Measurements from ENCODE around the gene TTR.

TTR gene

DNA sequence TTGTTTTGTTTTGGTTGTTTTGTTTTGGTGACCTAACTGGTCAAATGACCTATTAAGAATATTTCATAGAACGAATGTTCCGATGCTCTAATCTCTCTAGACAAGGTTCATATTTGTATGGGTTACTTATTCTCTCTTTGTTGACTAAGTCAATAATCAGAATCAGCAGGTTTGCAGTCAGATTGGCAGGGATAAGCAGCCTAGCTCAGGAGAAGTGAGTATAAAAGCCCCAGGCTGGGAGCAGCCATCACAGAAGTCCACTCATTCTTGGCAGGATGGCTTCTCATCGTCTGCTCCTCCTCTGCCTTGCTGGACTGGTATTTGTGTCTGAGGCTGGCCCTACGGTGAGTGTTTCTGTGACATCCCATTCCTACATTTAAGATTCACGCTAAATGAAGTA lies at the start of gene TTR:
TSS of gene TTR (plus strand) at position 250 of the 400 bp plus-strand sequence. CDS start at position 276, 26 bp downstream.
- no peaks in the 10 kb centered on the region for H3K27me3 ChIP-seq (replicated peaks)
- TF ChIP-seq, protein P1, sequence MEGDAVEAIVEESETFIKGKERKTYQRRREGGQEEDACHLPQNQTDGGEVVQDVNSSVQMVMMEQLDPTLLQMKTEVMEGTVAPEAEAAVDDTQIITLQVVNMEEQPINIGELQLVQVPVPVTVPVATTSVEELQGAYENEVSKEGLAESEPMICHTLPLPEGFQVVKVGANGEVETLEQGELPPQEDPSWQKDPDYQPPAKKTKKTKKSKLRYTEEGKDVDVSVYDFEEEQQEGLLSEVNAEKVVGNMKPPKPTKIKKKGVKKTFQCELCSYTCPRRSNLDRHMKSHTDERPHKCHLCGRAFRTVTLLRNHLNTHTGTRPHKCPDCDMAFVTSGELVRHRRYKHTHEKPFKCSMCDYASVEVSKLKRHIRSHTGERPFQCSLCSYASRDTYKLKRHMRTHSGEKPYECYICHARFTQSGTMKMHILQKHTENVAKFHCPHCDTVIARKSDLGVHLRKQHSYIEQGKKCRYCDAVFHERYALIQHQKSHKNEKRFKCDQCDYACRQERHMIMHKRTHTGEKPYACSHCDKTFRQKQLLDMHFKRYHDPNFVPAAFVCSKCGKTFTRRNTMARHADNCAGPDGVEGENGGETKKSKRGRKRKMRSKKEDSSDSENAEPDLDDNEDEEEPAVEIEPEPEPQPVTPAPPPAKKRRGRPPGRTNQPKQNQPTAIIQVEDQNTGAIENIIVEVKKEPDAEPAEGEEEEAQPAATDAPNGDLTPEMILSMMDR (IDR thresholded peaks at IDR 0.05; ENCODE audit: low read depth, low read length, missing control alignments) = no peak
- in situ Hi-C loops (cut with HindIII; ENCODE audit: low pct_ligation_motif_present, low sequenced_read_pairs) = no loop called here
- DNase-seq = no peak
- no peaks in the 10 kb centered on the region for H3K36me3 ChIP-seq (replicated peaks)
- H3K4me3 ChIP-seq (ENCODE audit: low read depth, low read length) = no peak within 1 kb of the TSS
- no peak within 1 kb of the TSS for H3K27ac ChIP-seq

DNA sequence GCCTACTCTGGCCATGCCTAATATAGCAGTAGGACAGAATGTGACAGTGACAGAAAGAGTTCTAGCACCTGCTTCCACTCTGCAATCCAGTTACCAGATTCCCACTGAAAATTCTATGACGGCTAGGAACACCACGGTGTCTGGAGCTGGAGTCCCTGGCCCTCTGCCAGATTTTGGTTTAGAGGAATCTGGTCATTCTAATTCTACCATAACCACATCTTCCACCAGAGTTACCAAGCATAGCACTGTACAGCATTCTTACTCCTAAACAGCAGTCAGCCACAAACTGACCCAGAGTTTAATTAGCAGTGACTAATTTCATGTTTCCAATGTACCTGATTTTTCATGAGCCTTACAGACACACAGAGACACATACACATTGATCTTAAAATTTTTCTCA lies 45.2 kb upstream of the TTR start:
- no peak overlapping the region for H3K4me3 ChIP-seq (ENCODE audit: low read depth, low read length)
- DNase-seq = no peak
- TF ChIP-seq, protein P1 (IDR thresholded peaks at IDR 0.05; ENCODE audit: low read depth, low read length, missing control alignments) = no peak
- in situ Hi-C loops (cut with HindIII; ENCODE audit: low pct_ligation_motif_present, low sequenced_read_pairs) = no loop called here
- H3K27ac ChIP-seq = no peak overlapping the region
- H3K27me3 ChIP-seq (replicated peaks) = no peaks in the 10 kb centered on the region
- no peaks in the 10 kb centered on the region for H3K36me3 ChIP-seq (replicated peaks)

DNA sequence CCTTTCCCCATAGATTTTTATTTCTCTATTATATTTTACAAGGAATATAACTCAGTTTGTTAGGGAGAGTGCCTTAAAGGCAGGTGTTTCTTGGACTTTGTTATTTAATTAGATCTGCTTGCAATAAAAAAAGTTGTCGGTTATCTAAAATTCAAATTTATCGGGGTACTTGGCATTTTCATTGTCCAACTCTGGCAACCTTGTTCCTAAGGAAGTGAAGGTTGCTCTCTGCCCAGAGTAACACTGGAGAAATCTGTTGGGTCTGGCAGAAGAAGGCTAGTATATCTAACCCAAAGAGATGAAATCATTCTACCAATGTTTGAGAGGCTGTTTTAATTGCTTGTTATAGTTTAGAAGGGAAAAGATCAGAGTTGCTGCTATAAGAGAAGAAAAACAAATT lies 42.8 kb upstream of the TTR start:
- in situ Hi-C loops (cut with HindIII; ENCODE audit: low pct_ligation_motif_present, low sequenced_read_pairs) = no loop called here
- Histone ChIP-seq H3K27ac (no peak overlapping the region), H3K36me3 (replicated peaks) (no peaks in the 10 kb centered on the region), H3K27me3 (replicated peaks) (no peaks in the 10 kb centered on the region), H3K4me3 (ENCODE audit: low read depth, low read length) (no peak overlapping the region)
- DNase-seq = no peak
- TF ChIP-seq, protein P1 (IDR thresholded peaks at IDR 0.05; ENCODE audit: low read depth, low read length, missing control alignments) = no peak

DNA sequence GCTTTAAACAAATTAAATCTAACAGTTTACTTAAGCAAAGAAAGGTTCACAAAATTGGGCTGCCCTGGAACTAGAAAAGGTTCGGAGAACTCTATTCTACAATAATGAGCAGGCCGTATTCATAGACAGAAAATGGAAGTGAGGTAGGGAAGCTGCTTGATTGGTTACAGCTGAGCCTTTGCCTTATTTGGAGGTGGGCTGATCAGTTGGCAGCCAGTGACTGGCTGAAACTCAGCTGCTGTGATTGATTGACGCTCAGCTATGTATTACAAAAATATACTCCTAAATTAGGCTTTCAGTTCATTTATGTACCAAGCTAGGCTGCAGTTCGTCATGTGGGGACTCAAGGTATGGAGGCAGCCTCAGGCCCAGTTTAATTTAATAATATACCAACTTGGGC lies 42.3 kb upstream of the TTR start:
- TF ChIP-seq, protein P1 (IDR thresholded peaks at IDR 0.05; ENCODE audit: low read depth, low read length, missing control alignments) = no peak
- in situ Hi-C loops (cut with HindIII; ENCODE audit: low pct_ligation_motif_present, low sequenced_read_pairs) = no loop called here
- Histone ChIP-seq H3K27ac (no peak overlapping the region), H3K27me3 (replicated peaks) (no peaks in the 10 kb centered on the region), H3K36me3 (replicated peaks) (no peaks in the 10 kb centered on the region), H3K4me3 (ENCODE audit: low read depth, low read length) (no peak overlapping the region)
- no peak for DNase-seq

DNA sequence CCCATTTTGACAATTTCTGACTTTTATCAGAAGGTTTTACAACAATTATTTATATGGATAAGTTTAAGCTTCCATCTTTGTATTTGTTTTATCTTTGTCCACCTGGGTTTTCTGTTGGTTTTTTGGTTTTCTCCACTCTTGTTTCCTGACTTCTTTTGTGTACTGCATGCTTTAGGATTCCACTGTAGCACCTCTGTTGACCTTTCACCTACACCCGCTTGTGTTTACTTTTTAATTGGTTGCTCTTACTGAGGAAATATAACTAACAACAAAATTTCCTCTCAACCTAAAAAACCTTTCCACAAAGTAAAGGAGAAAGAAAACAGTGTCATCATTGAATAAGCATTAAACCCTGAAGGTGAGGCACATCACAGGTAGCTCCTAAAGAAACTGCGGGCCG lies 39.8 kb upstream of the TTR start:
- H3K36me3 ChIP-seq (replicated peaks) = no peaks in the 10 kb centered on the region
- no peaks in the 10 kb centered on the region for H3K27me3 ChIP-seq (replicated peaks)
- no peak overlapping the region for H3K27ac ChIP-seq
- no peak for DNase-seq
- in situ Hi-C loops (cut with HindIII; ENCODE audit: low pct_ligation_motif_present, low sequenced_read_pairs) = no loop called here
- H3K4me3 ChIP-seq (ENCODE audit: low read depth, low read length) = no peak overlapping the region
- TF ChIP-seq, protein P1 (IDR thresholded peaks at IDR 0.05; ENCODE audit: low read depth, low read length, missing control alignments) = no peak

DNA sequence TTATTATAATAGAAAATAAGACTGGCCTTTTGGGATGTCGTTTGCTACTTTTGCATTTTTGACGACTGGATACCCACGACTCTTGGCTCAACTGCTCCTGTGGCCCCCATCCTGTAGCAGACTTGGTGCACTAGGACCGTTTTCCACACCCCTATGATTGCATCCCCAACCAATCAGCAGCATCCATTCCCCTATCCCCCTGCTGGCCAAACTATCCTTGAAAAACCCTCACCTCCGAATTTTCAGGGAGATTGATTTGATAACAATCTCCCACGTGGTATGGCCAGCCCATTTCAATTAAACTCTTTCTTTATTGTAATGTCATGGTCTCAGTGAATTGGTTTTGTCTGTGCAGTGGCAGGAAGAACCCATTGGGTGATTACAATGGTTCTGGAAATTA lies 37.9 kb upstream of the TTR start:
- no peaks in the 10 kb centered on the region for H3K27me3 ChIP-seq (replicated peaks)
- TF ChIP-seq, protein P1 (IDR thresholded peaks at IDR 0.05; ENCODE audit: low read depth, low read length, missing control alignments) = peak; percentile 54

More for the DNA sequence above, 37.9 kb upstream of the TTR start:
- no peak overlapping the region for H3K4me3 ChIP-seq (ENCODE audit: low read depth, low read length)
- no peak overlapping the region for H3K27ac ChIP-seq
- no peaks in the 10 kb centered on the region for H3K36me3 ChIP-seq (replicated peaks)
- DNase-seq = no peak
- in situ Hi-C loops (cut with HindIII; ENCODE audit: low pct_ligation_motif_present, low sequenced_read_pairs) = no loop called here
